ENCODE data around the gene TEAD1.
A peak's percentile ranks its signal among the peaks of the same experiment; 100 is the strongest.

The TEAD1 gene

DNA sequence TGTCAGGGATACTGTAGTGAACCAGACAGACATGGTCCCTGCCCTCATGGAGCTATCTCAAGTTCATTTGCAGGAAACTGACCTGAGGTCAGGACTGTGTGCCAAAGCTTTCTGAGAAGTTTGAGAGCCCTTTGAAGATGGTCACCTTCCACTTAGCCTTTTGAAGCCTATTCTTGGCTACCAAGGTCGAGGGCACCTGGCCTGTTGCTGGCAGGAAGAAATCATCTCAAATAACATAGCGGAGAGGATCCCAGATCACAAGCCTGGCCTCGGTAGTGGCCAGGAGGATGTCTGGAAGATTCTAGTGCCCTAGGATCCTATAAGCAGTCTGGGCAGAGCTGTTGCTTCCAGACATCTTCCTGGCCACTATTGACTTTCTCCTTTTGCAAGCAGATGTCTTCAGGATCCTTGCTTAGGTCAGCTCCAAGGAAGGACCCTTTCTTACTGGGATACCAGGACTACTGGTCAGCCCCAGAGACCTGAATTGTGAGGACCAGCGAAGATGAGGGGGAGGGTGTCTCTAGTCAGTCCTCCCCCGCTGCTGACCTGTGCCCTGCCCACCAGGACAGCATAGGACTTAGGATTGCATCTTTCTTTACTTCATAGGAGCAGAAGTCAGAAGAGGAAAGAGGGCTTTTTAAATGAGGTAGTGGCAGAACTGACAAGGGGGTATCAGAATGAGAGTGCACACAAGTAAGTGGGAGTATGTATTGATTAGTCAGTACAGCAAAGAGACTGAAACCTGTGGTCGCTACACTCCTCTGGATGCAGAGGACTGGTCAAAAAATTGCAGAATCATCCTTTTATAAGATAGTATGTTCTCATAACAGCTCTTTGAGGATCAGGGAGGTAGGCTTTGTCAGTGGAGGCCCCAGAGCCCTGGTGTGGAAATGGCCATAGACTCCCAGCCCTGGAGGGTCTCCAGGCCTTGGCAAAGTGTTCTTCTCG, 94.8 kb downstream of the TEAD1 start:
- DNase-seq, result no peak

DNA sequence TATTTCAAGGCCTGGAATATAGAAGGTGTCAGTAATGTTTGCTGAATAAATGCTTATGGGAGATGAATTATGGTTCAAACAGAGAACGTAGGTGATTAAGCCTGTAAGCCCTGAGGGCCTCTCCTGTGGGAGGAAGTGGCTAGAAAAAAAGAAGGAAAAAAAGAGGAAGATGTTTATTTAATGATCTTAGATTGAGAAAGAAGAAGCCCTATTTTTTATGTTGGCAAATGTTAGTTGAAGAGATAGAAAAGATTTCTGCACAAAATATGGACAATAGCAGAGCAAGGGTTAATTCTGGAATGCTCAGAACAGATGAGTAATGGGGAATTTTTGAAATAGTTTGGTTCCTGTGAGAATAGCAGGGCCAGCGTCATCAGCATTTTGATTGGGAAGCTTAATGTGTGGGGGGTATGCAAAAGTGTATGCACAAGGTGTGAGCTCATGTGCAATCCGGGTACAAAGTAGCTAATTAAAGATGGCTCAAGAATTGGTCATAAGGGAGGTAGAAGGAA, 95.7 kb downstream of the TEAD1 start:
- DNase-seq, result no peak

DNA sequence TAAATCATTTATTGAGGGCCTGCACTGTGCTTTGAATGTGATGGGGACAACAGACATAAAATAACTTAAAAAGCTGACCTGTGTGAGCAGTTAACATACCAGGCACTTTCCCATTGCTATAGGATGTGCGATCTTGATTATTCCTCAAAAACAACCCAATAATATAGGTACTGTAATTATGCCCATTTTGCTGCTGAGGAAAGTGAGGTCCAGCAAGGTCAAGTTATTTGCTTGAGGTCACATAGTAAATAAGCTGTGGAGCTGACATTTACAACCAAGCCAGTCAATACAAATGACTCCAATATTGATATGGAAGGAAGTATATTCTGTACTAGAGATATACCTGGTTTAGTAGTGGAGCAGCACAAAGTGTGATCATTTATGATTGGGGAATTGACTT, 96.2 kb downstream of the TEAD1 start:
- DNase-seq, result no peak

DNA sequence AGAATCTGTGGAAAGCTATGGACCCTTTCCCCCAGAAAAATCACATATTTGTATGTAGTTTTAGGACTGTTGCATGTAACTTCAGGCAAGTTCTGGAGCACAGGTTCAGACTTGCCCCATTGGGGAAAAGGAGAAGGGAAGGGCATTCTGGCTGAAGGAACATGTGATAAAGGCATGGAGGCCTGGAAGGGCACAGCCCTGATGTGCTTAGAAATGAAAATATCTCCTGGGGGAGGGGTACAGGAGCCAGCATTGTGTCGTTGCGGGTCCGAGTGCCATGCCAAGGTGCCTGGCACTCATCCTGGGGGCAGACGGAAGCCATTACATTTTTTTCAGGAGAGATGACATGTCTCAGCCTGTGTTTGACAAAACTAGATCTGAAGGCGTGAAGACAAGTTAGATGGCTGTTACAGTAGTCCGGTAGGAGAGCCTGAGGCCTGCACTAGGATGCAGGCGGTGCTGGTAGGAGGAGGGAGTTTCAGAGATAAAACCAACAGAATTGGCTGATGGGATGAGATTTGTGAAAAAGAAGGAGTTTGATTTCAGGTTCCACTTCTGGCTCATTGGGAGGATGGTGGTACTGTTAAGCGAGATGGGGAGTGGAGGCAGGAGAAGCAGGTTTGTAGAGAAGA, 96.9 kb downstream of the TEAD1 start:
- DNase-seq, result no peak

DNA sequence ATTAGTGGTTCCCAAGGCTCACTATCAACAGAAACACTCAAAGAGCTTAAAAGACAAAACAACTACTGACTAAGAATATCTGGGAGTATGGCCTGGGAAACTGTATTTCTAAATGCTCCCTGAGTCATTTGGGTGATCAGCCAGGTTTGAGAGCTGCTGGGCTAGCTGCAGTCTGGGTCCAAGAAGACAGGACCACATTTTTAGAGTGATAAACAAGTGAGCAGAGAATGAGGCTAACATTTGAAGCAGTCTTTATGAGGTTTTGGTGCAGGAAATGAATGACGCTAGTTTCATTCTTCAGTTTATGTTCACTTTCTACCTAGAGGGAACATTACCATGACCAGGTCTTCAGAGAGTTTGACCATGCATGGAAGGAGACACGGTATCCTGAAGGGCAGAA, 97.7 kb downstream of the TEAD1 start:
- no peak for DNase-seq

DNA sequence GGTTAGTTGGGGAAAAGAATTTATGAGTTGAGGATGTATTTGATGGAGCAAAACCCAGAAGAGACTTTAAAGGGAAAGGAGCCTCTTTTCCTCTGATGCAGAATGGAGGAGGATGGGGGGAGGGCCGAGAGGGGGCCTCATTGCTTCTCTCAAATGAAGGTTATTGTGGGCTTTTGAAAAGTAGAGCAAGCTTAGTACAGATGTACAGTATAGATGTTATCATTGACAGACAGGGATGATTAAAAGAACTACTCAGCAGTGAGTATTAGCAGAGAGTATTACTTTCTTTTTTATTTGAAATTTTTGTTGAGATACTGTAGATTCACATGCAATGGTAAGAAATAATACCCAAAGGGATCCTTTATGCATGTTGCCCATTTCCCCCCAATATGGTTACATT, 98.1 kb downstream of the TEAD1 start:
- no peak for DNase-seq

DNA sequence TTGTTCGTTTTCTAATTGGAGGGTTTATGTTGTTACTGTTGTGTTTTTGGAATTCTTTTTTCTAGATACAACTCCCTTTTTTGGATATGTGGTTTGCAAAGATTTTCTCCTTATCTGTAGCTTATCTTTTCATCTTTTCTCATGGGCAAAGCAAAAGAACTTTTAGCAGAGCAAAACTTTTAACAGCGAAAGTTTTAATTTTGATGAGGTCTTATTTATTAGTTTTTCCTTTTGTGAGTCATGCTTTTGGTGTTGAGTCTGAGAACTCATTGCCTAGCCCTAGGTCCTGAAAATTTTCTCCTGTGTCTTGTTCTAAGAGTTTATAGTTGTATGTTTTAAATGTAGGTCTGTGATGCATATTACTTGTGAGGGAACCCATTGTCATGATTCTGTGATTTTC, 99.4 kb downstream of the TEAD1 start:
- no peak for DNase-seq

DNA sequence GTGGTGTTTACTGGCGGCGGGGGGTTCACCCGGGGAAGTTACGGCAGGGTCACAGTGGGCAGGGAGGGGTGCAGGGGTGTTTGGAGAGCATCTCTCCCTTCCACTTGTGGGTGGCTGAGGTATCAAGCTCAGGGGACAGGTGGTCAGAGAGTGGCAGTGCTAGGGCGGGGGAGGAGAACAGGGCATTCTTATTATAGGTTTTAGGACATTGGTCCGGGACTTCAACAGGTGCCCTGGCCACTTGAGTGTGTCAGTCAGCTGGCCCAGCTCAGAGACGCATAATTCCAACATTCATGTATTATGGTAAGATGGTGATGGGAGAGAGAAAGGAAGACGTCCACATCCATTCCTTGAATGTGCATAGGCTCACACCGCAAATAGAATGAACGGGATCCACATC, 101.7 kb downstream of the TEAD1 start:
- DNase-seq, result no peak

DNA sequence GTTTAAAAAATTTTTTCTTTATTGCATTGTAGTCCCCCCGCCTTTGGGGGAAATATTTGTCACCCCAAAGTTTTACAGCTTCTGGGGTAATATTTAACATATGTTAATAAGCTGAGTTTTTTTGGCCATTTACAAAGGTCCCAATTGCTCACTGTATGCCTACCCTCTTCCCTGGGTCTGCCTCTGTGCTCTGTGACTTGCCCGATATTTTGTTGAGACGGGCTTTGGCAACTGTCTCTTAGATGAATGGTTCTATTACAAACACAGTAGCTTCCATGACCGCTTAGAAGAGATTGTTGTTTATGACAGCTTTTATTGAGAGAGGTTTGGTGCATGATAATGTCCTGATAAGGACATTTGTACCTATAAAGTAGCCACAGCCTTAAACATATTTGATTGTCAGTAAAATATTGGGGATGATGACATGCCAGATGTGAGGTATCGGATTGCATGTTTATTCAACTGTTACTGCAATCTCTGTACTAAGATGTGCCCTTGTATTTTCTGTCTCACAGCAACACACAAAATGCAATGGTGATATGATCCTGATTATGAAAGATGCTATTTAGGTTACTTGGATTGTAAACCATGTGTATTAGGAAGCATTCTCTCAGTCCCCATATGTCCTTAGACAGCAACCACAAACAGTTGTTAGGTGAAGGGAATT, 103.1 kb downstream of the TEAD1 start:
- no peak for DNase-seq

DNA sequence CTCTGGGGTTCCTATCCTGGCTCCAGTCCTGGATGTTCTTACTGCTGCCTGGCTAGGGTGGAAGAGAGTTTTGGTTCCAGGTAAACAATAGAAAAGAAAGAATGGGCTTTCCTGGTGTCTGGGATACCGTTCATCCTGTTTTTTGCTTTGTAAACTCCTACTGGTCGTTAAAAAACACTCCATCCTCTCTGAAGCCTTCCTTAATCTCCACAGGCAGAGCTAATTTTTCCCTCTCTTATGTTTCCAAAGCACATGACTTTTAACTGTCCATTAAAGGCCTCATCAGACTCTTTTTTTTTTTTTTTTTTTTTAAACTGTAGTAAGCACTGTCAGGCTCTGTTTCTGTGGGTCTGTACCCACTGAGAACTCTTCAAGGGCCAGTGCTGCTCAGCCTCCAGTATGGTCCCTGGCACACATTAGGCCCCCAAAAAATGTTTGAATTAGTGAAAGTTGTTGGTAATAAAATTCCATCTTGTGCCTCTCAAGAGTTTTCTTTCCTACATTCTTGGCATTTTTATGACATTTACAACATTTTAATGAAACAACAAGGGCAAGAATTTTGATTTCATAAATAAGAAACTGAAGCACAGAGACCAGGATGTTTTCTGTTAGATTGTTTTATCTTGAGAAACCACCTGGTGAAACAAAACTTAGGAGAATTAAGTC, 104.2 kb downstream of the TEAD1 start:
- DNase-seq, result no peak

DNA sequence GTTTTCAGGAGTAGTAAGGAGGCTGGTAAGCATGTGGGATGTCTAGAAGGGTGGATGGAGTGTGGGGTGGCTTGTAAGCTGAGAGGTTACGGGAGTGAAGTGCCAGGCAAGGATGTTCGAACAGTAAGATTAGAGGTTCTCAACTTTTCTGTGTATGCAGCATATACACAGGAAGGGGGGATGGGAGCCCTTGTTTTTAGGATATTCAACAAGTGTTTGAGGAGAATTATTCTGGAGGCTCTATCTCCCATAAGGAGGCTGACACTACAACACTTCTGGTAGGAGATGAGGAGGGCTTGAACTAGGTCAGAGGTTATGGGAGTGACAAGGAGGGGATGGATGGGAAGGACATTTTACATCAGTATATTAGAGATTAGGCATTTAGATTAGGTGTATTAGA, 109.5 kb downstream of the TEAD1 start:
- no peak for DNase-seq

DNA sequence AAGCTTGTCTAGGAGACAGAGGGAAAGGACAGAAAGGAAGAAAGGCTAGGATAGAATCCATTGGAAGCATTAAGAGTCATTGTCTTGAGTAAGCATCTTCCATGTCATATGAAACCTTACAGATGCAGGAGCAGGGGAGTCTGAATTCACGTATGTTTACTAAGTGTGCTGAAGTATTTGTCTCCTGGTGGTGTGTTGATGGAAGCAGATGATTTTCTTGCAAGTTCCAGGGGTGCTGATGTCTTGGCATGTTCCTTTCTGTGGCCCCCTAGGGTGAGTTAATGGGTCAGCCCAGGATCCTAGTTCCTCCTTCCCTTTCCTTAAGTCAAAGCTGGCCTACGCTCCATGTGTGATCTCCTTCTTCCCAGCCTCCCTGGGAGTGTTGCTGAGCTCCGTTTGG, 110.2 kb downstream of the TEAD1 start:
- no peak for DNase-seq

DNA sequence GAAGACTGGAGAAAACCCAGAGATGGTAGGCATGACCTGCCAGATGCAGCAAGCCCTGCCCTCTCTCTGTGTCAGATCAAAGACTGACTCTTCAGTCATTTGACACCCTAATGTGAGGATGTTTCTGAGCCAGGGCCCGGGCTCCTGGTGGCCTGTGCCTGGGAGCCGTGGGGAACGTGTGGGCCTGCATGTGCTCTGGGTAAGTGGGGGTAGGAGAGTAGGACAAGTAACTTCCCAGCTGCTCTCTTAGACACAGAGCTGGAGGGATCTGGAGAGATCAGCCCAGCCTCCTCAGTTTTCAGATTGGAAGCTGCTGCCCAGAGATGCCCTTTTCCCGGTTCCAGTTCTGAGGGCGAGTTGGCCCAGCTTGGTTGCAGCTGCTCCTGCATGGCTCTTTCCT, 110.8 kb downstream of the TEAD1 start:
- DNase-seq, result no peak

DNA sequence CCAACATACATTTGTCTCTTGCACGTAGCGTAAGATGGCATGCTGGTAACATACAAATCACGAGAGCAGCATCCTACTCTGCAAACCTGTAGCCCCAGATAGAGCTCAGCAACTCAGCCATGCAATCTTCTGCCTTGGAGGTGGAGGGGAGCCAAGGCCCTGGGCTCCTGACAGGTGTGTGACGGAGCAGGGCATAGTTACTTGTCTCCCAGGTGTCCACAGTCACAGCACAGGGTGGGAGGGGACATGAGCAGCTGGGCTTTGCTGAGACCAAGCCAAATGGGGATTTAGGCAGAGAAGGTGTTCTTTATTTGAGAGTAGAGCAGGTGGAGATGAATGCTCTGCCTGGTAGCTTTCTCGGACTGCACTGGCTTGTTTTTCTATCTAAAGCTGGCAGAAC, 111.7 kb downstream of the TEAD1 start:
- peak; percentile 15 for DNase-seq

DNA sequence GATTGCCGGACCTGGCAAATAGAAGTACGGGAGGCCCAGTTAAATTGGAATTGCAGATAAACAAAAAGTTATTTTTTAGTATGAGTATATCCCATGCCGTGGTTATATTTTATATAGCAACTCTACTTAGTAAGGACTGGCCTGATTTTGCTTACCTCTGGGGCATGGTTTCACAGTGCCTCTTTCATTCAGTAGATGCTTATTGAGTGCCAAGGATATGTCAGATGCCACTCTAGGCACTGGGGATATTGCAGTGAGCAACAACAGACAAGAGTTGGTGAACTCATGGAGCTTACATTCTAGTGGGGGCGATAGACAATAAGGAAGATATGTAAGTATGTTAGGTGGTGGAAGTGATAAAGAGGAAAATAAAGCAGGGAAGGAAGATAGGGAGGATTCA, 112.2 kb downstream of the TEAD1 start:
- no peak for DNase-seq

DNA sequence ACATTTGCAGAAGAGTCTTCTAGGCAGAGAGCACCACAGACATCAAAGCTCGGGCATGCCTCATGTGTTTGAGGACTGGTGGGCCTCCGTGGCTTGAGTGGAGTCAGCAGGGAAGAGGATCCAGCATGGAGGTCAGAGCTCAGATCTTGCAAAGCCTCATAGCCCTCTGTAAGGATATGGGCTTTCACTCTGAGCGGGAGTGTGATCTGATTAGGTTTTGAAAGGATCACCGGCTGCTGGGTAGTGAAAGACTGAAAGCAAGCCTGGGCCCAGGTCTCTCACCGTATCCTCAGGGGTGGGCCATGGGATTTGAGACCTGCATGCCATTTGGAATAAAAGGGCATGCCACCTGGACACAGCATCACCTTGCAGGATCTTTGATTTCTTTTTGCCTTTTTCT, 112.7 kb downstream of the TEAD1 start:
- peak; percentile 90 for DNase-seq

DNA sequence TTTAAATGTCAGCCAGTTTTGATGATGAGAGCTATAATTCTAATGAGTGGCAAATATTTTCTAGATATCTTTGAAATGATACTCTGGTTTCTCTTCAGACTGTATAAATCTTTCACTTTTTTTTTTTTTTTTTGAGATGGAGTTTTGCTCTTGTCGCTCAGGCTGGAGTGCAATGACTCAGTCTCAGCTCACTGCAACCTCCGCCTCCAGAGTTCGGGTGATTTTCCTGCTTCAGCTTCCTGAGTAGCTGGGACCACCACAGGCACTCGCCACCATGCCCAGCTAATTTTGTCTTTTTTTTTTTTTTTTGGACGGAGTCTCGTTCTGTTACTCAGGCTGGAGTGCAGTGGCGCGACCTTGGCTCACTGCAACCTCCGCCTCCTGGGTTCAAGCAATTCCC, 113.6 kb downstream of the TEAD1 start:
- DNase-seq, result no peak

DNA sequence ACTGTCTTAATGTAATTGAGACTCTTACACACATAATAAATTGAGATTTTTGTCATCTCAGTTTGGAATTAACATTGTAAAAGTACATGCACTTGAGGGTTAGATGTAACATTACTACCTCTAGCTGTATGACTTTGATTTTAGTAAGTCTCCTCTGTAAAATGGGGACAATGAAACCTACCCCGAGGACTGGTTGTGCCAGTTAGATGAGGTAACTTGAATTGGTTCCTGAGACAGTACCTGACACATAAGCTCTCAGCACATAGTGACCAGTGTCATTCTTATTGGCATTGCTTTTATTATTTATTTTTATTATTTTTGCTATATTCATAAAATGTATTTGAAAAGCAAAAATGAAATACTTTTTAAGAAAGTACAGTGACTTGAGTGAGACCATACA, 114.8 kb downstream of the TEAD1 start:
- no peak for DNase-seq

DNA sequence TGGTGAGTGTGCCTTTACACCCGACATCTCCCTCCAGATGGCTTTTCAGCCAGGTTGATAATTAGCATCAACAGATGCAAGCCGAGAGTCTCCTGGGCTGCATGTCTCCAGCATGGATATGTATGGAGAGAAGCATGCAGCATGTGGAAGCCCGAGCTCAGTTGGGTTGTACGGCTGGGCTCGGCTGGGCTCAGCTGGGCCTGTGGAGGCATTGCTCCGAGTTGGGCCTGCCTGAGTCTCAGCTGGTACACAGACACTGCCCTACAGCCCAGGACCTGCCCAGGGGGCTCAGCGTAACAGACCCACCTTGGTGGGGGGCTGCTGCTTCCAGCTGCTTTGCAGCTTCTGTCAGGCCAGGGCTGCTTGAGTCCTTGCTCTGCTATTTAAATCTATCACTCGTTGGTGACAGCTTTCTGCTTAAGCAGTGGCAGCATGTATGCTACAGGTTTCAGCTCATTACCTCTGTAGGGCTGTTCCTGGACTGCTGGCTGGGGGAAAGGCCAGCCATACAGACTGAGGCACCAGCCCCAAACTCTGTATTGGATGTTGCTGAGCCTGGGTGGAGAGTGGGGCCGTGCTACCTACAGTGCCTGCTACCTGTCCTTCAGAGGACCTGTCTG, 115.5 kb downstream of the TEAD1 start:
- DNase-seq, result peak; percentile 89

DNA sequence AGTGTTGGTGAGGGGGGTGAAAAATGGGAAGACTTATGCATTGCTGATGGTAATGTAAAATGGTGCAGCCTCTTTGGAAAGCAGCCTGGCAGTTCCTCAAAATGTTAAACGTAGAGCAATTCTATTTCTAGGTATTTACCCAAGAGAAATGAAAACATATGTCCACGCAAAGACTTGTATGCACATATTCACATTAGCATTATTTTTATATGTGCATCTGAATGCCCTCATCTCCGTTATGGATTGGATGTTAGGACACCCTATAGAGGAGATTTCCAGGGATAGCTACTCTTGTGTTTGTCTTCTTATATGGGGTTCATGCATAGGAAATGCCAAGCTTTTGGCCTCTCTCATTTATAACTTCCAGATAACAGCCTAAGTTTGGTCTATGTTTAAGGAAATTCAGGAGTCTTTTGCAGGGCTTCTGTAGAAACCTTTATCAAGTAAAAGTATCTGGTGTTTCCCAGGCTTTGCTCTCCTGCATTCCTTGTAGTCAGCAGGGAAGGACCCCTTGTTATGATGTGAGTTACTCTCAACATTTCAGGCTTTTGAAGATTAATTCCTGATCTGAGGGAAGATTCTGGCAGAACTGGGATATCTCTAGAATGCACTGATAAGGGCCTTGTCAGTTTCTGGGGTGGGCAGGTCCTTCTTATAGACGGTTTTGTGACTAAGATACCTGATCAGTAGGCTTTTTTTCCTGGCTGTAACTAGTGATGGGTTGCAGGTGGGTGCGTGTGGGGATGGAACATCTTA, 116.8 kb downstream of the TEAD1 start:
- no peak for DNase-seq

DNA sequence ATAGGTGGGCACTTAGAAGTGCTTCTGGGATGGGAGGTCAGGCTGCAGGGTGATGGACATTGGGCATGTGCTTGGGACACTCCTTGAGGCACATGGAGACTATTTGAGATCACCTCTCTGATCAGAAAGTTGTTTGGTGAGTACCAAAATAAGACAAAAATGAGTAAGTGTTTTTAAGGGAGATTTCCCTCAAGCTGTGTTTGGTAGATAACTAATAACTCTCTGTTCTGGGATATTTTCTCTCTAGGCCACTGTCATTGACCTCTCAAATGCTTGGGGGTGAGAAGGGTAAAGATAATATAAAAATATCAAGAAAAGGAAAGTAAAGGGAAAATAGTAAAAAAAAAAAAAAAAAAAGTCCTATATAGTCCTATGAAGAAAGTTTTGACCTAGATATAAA, 117.8 kb downstream of the TEAD1 start:
- no peak for DNase-seq

DNA sequence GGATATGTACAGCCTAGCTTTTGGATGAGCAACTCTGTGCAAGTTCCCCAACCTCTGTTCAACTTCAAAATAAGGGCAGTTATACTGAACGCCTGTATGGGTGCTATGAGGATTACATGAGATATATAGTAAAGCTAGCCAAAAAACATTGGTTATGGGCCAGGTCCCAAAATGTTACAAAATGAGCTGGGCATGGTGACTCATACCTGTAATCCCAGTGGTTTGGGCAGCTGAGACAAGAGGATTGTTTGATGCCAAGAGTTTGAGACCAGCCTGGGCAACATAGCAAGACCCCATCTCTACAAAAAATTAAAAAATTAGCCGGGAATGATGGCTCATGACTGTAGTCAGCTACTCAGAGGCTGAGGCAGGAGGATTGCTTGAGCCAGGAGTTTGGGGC, 118.4 kb downstream of the TEAD1 start:
- no peak for DNase-seq
